HFFc6 (cell line): Measurements from ENCODE around the gene VEZT. TPM values are rescaled to one million over a fixed set of nuclear protein-coding genes. Genes with fewer than 3 reads are reported as not detected.

Experiments
- DNase-seq: peaks from one replicate; pipeline ENCODE4 v3.0.0-alpha.2; 2018
- H3K27ac Mint-ChIP-seq: 2 replicates; pipeline ENCODE4 v1.8.0; 2020; ENCODE audit warnings: mild to moderate bottlenecking, mixed read lengths
- H3K27me3 Mint-ChIP-seq: 2 replicates; pipeline ENCODE4 v1.8.0; 2021; ENCODE audit warnings: mild to moderate bottlenecking, moderate library complexity, mixed read lengths; ENCODE audit not compliant: insufficient read depth
- H3K36me3 Mint-ChIP-seq: 2 replicates; pipeline ENCODE4 v1.8.0; 2021; ENCODE audit warnings: low read depth, mixed read lengths
- H3K4me1 Mint-ChIP-seq: 2 replicates; pipeline ENCODE4 v1.8.0; 2020; ENCODE audit warnings: low read depth, mixed read lengths
- H3K4me3 Mint-ChIP-seq: 2 replicates; pipeline ENCODE4 v1.8.0; 2020; ENCODE audit warnings: mild to moderate bottlenecking, moderate library complexity, mixed read lengths
- H3K9me3 Mint-ChIP-seq: 2 replicates; pipeline ENCODE4 v1.8.0; 2020; ENCODE audit warnings: mild to moderate bottlenecking, mixed read lengths
- microRNA-seq: library from miRNA; unstranded; fragments of <30 nt; microRNA quantifications from one replicate; pipeline ENCODE4, GENCODE V29; 2019
- total RNA-seq, 6 experiments: library from RNA; stranded (reverse); fragmentation: NEBNext Ultra II Directional; extraction: Animal tissue kit (Norgen Biotek cat#: 25700); gene quantifications; 2 replicates in 1 of 6; 3 replicates in 5 of 6; pipeline ENCODE4 v1.2.3, GENCODE V29; 2021
- TF ChIP-seq, protein P1 (sequence below): fragments of 200-600 bp; sonication (generic); IDR thresholded peaks from 2 replicates; pipeline ENCODE4 v1.5.0; 2021; ENCODE audit warnings: antibody characterized with exemption, mild to moderate bottlenecking

VEZT gene
- total RNA-seq, 6 experiments from 2014 or later: 61.8 to 69.0 (median 66.2) TPM

DNA sequence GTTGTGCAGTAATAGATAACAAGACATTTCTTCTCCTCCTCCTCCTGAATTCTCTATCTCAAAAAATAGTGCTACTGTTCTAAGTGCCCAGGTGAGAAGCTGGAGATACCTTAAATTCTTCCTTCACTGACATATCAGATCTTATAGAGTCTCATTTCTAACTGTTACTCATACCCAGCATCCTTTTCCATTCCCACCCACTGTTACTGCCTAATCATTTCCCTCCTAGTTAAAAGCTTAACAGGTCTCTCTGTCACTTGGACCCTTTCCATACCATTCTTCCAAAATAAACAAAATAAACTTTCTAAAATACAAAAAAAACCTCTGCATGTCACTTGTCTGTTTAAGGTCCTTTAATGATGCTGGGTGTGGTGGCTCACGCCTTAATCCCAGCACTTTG is 124.4 kb downstream of the VEZT start:
- H3K4me1 Mint-ChIP-seq: peaks cover 28% of the 10 kb centered on the region
- DNase-seq: no peak
- H3K36me3 Mint-ChIP-seq: no peaks in the 10 kb centered on the region
- peaks cover 1% of the 10 kb centered on the region for H3K27me3 Mint-ChIP-seq
- H3K27ac Mint-ChIP-seq: no peak overlapping the region
- H3K9me3 Mint-ChIP-seq: no peaks in the 10 kb centered on the region
- H3K4me3 Mint-ChIP-seq: no peak overlapping the region
- TF ChIP-seq, protein P1, sequence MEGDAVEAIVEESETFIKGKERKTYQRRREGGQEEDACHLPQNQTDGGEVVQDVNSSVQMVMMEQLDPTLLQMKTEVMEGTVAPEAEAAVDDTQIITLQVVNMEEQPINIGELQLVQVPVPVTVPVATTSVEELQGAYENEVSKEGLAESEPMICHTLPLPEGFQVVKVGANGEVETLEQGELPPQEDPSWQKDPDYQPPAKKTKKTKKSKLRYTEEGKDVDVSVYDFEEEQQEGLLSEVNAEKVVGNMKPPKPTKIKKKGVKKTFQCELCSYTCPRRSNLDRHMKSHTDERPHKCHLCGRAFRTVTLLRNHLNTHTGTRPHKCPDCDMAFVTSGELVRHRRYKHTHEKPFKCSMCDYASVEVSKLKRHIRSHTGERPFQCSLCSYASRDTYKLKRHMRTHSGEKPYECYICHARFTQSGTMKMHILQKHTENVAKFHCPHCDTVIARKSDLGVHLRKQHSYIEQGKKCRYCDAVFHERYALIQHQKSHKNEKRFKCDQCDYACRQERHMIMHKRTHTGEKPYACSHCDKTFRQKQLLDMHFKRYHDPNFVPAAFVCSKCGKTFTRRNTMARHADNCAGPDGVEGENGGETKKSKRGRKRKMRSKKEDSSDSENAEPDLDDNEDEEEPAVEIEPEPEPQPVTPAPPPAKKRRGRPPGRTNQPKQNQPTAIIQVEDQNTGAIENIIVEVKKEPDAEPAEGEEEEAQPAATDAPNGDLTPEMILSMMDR: no peak

DNA sequence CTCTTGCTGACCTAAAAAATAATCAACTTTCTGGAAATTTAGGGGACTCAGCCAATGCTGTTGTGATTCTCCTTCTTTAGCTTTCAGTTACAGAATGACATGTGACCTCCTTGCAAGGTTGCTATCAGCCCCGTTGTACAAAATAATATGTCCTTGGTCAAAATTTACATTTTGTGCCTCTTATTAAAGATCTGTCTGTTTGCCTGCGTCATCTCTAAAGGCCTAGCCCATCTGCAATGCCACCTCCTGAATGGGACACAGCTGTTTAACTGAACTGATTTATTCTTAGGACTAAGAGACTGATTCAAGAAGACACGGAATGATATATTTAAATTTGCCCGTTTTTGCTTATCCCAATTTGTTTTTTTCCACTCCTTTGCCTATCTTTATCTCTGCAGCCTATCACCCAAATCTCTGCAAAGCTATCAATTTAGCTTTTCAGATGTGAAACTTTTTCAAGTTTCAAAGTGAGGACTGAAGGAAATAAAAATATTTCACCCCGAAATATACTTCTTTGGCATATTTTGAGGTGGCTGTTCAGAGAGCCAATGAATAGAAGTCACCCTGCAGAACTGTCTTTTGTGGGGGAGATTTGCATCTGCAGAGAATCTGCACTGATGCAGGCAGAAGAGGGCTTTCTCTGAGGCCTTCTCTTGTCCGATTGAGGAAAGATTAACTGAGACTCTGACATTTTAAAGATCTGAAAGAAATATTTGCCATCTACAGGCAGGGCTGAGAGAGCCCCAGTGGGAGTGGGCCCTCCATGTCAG is 126.0 kb downstream of the VEZT start:
- no peak for DNase-seq
- Mint-ChIP-seq H3K4me1 (peaks cover 23% of the 10 kb centered on the region), H3K27me3 (peaks cover 1% of the 10 kb centered on the region)

DNA sequence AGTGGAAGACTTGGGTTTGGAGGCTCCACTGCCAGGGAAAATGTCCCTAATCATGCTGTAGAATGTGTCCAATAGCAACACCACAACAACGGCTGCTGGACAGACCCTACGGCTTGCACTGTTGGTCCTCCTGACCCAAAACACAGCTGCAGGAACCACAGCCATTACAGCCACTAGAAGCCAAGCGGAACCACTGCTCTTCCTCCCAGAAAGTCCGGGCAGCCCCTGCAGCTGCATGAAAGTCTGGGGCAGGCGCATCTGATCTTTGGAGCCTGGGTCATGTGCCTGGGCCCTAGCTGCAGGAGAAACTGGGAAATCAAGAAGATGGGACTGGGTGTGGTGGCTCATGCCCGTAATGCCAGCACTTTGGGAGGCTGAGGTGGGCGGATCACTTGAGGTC is 131.7 kb downstream of the VEZT start:
- Mint-ChIP-seq H3K27ac (no peak overlapping the region), H3K27me3 (peaks cover 14% of the 10 kb centered on the region), H3K36me3 (no peaks in the 10 kb centered on the region), H3K4me3 (no peak overlapping the region), H3K4me1 (no peaks in the 10 kb centered on the region; the same call in 1 of the 2 replicates), H3K9me3 (no peaks in the 10 kb centered on the region)
- TF ChIP-seq, protein P1: no peak
- no peak for DNase-seq

More for the DNA sequence above, 126.0 kb downstream of the VEZT start:
- no peaks in the 10 kb centered on the region for H3K36me3 Mint-ChIP-seq
- no peak overlapping the region for H3K27ac Mint-ChIP-seq
- H3K9me3 Mint-ChIP-seq: no peaks in the 10 kb centered on the region
- TF ChIP-seq, protein P1: 0 out of 2 replicates have a peak, but pooled peaks have one; percentile 0
- no peak overlapping the region for H3K4me3 Mint-ChIP-seq

DNA sequence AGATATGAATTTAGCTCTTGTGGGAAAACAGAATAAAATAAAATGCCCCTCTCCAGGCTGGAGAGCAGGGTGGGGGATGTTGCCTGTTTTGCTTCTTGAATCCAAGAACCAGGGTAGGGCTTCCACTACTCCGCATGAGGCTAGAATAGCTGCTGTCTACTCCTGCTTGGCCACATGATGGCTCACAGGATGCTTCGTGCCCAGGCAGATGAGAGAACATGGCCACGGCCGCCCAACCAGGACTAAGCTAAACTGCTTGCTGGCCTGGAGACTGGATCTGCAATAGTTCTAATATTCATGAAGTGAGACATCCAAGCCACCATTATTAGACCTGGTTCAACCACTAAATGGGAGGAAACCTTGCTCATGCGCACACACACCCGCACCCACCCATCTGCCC is 134.1 kb downstream of the VEZT start:
- no peak overlapping the region for H3K27ac Mint-ChIP-seq

More for the DNA sequence above, 134.1 kb downstream of the VEZT start:
- TF ChIP-seq, protein P1: no peak
- no peak overlapping the region for H3K4me3 Mint-ChIP-seq
- no peaks in the 10 kb centered on the region for H3K9me3 Mint-ChIP-seq
- peaks cover 16% of the 10 kb centered on the region for H3K27me3 Mint-ChIP-seq
- no peak for DNase-seq
- no peaks in the 10 kb centered on the region for H3K36me3 Mint-ChIP-seq
- no peaks in the 10 kb centered on the region; the same call in 1 of the 2 replicates for H3K4me1 Mint-ChIP-seq

Small RNAs within 50 kb of the gene (microRNA-seq; reads per million reads assigned to microRNA genes)
- gene MIR331: 448 reads per million, percentile 67 among the genes with 10 or more reads in this experiment
- gene MIR3685: not detected

Other genes with a start within 250 kb of the VEZT start
- gene NDUFA12, start 214.1 kb upstream of the VEZT start, total RNA-seq: 100 to 1,000 TPM; 104 to 149 (median 140) TPM
- gene NR2C1, start 144.2 kb upstream of the VEZT start, total RNA-seq: 10 to 100 TPM; 15.3 to 25.8 (median 19.7) TPM
- gene FGD6, start 340 bp upstream of the VEZT start, total RNA-seq: 1 to 10 TPM; 5.5 to 6.6 (median 6.0) TPM